KOPT-K1 (cell line): ENCODE results near the gene GSTA4.
"Not testable (repeated sequence)": the region's sequence is repeated elsewhere in the genome, so short reads cannot be mapped to it uniquely, and the experiment has no call there.

Experiments used
- H3K27ac ChIP-seq: fragments of 200-600 bp; sonication (generic); 2 replicates; pipeline ENCODE4 v1.5.1; 2016; ENCODE audit warnings: antibody characterized with exemption, mild to moderate bottlenecking, low read depth, low read length; ENCODE audit not compliant: poor library complexity, severe bottlenecking
- H3K36me3 ChIP-seq: fragments of 200-600 bp; sonication (generic); 2 replicates; pipeline ENCODE4 v1.5.1; 2017; ENCODE audit warnings: antibody characterized with exemption, mild to moderate bottlenecking, low read length, moderate library complexity; ENCODE audit not compliant: insufficient read depth
- H3K9me3 ChIP-seq: fragments of 200-600 bp; sonication (generic); 2 replicates; pipeline ENCODE4 v1.5.1; 2017; ENCODE audit warnings: antibody characterized with exemption, low read length, mild to moderate bottlenecking; ENCODE audit not compliant: insufficient read depth, poor library complexity, severe bottlenecking

GSTA4 gene

GRCh38 chr6:52995089-52995912, at the start of gene GSTA4:
TSS of gene GSTA4 (minus strand) at chr6:52995284. CDS start at chr6:52994243, 1,041 bp downstream.
- peak within 1 kb of the TSS; percentile 58 for H3K27ac ChIP-seq
- H3K9me3 ChIP-seq, H3K36me3 ChIP-seq: not testable (repeated sequence)

GRCh38 chr6:53044572-53044971, 49.5 kb upstream of the GSTA4 start:
- peaks cover 5% of the 10 kb centered on the region; the same call in 1 of the 2 replicates for H3K36me3 ChIP-seq
- H3K27ac ChIP-seq: no peak overlapping the region
- H3K9me3 ChIP-seq: no peaks in the 10 kb centered on the region

GRCh38 chr6:53044071-53044470, 49.0 kb upstream of the GSTA4 start:
- Histone ChIP-seq H3K9me3 (no peaks in the 10 kb centered on the region), H3K36me3 (peaks cover 5% of the 10 kb centered on the region; the same call in 1 of the 2 replicates), H3K27ac (no peak overlapping the region)

GRCh38 chr6:53043581-53043980, 48.5 kb upstream of the GSTA4 start:
- Histone ChIP-seq H3K36me3 (peaks cover 5% of the 10 kb centered on the region; the same call in 1 of the 2 replicates), H3K9me3 (no peaks in the 10 kb centered on the region), H3K27ac (no peak overlapping the region)

- no peak overlapping the region for H3K27ac ChIP-seq
- H3K9me3 ChIP-seq: no peaks in the 10 kb centered on the region
- H3K36me3 ChIP-seq: peaks cover 5% of the 10 kb centered on the region; the same call in 1 of the 2 replicates
Measured at GRCh38 chr6:53042112-53042511, 47.0 kb upstream of the GSTA4 start.

GRCh38 chr6:53041356-53041755, 46.3 kb upstream of the GSTA4 start:
- Histone ChIP-seq H3K36me3 (peaks cover 5% of the 10 kb centered on the region; the same call in 1 of the 2 replicates), H3K27ac (no peak overlapping the region), H3K9me3 (no peaks in the 10 kb centered on the region)

GRCh38 chr6:53038596-53038995, 43.5 kb upstream of the GSTA4 start:
- Histone ChIP-seq H3K27ac (no peak overlapping the region), H3K9me3 (no peaks in the 10 kb centered on the region), H3K36me3 (peaks cover 5% of the 10 kb centered on the region; the same call in 1 of the 2 replicates)

GRCh38 chr6:53038141-53038540, 43.1 kb upstream of the GSTA4 start:
- H3K36me3 ChIP-seq: peaks cover 5% of the 10 kb centered on the region; the same call in 1 of the 2 replicates
- no peaks in the 10 kb centered on the region for H3K9me3 ChIP-seq
- H3K27ac ChIP-seq: no peak overlapping the region

- Histone ChIP-seq H3K9me3 (no peaks in the 10 kb centered on the region), H3K27ac (no peak overlapping the region), H3K36me3 (peaks cover 5% of the 10 kb centered on the region; the same call in 1 of the 2 replicates)
Measured at GRCh38 chr6:53035549-53036213, 40.6 kb upstream of the GSTA4 start.

GRCh38 chr6:53033764-53034163, 38.7 kb upstream of the GSTA4 start:
- Histone ChIP-seq H3K27ac (no peak overlapping the region), H3K36me3 (no peaks in the 10 kb centered on the region), H3K9me3 (no peaks in the 10 kb centered on the region)

GRCh38 chr6:53032849-53033248, 37.8 kb upstream of the GSTA4 start:
- Histone ChIP-seq H3K27ac (no peak overlapping the region), H3K9me3 (no peaks in the 10 kb centered on the region), H3K36me3 (no peaks in the 10 kb centered on the region)

GRCh38 chr6:53031281-53031680, 36.2 kb upstream of the GSTA4 start:
- H3K9me3 ChIP-seq: no peaks in the 10 kb centered on the region
- H3K36me3 ChIP-seq: no peaks in the 10 kb centered on the region
- H3K27ac ChIP-seq: no peak overlapping the region

- Histone ChIP-seq H3K9me3 (no peaks in the 10 kb centered on the region), H3K27ac (no peak overlapping the region), H3K36me3 (no peaks in the 10 kb centered on the region)
Measured at GRCh38 chr6:53029761-53030160, 34.7 kb upstream of the GSTA4 start.

- Histone ChIP-seq H3K27ac (no peak overlapping the region), H3K36me3 (no peaks in the 10 kb centered on the region), H3K9me3 (no peaks in the 10 kb centered on the region)
Measured at GRCh38 chr6:53029257-53029656, 34.2 kb upstream of the GSTA4 start.

GRCh38 chr6:53028467-53028866, 33.4 kb upstream of the GSTA4 start:
- Histone ChIP-seq H3K9me3 (no peaks in the 10 kb centered on the region), H3K36me3 (no peaks in the 10 kb centered on the region), H3K27ac (no peak overlapping the region)
